Karpas-422 (cell line): Measurements from ENCODE around the gene MUC2. TPM values are rescaled to one million over a fixed set of nuclear protein-coding genes. Genes with fewer than 3 reads are reported as not detected.

Experiments
- DNase-seq: peaks from one replicate; pipeline ENCODE4 v3.0.0-alpha.2; 2015
- H2AFZ ChIP-seq: fragments of 200-600 bp; sonication (generic); 2 replicates; pipeline ENCODE4 v1.6.1; 2014; ENCODE audit warnings: antibody characterized with exemption, low read length, mixed read lengths
- H3K27ac ChIP-seq: fragments of 200-600 bp; sonication (generic); 2 replicates; pipeline ENCODE4 v1.5.1; 2014; ENCODE audit warnings: mild to moderate bottlenecking, low read length, moderate library complexity
- H3K27me3 ChIP-seq: fragments of 200-600 bp; sonication (generic); 2 replicates; pipeline ENCODE4 v1.6.1; 2014; ENCODE audit warnings: low read length, mixed read lengths
- H3K36me3 ChIP-seq: fragments of 200-600 bp; sonication (generic); 2 replicates; pipeline ENCODE4 v1.6.1; 2014; ENCODE audit warnings: low read length, mixed read lengths; ENCODE audit not compliant: insufficient read depth
- H3K4me1 ChIP-seq: fragments of 200-600 bp; sonication (generic); 2 replicates; pipeline ENCODE4 v1.6.1; 2014; ENCODE audit warnings: mild to moderate bottlenecking, low read length, mixed read lengths
- H3K4me2 ChIP-seq: fragments of 200-600 bp; sonication (generic); 2 replicates; pipeline ENCODE4 v1.6.1; 2014; ENCODE audit warnings: low read length, low read depth, mild to moderate bottlenecking; ENCODE audit not compliant: poor library complexity, severe bottlenecking
- H3K4me3 ChIP-seq: fragments of 200-600 bp; sonication (generic); 2 replicates; pipeline ENCODE4 v1.5.1; 2014; ENCODE audit warnings: mild to moderate bottlenecking, antibody characterized with exemption, low read length, mixed read lengths
- H3K79me2 ChIP-seq: fragments of 200-600 bp; sonication (generic); 2 replicates; pipeline ENCODE4 v1.6.1; 2014; ENCODE audit warnings: mild to moderate bottlenecking, low read length, mixed read lengths
- H3K9ac ChIP-seq: fragments of 200-600 bp; sonication (generic); 2 replicates; pipeline ENCODE4 v1.6.0; 2014; ENCODE audit warnings: low read length
- H3K9me2 ChIP-seq: fragments of 200-600 bp; sonication (generic), shearing (Covaris generic); replicated peaks from 2 replicates; pipeline ENCODE4 v1.6.0; 2014; ENCODE audit warnings: mild to moderate bottlenecking, low read length, moderate library complexity; ENCODE audit not compliant: insufficient read depth
- H3K9me3 ChIP-seq: fragments of 300-700, 200-600 bp; sonication (generic); 2 replicates; pipeline ENCODE4 v1.6.1; 2014; ENCODE audit warnings: low read length, mixed read lengths
- H4K20me1 ChIP-seq: fragments of 200-600 bp; sonication (generic); 2 replicates; pipeline ENCODE4 v1.6.1; 2014; ENCODE audit warnings: mild to moderate bottlenecking, antibody characterized with exemption, low read length, low read depth; ENCODE audit not compliant: insufficient read depth
- total RNA-seq: library from RNA; depleted of rRNA; stranded (reverse); fragments of >200 nt; shearing (Covaris generic); gene quantifications from 2 replicates; pipeline ENCODE4 v1.2.3, GENCODE V29; 2014; ENCODE audit warnings: low replicate concordance

Gene MUC2
- total RNA-seq, 1 experiment from 2014 or later = not detected

- Histone ChIP-seq H3K27ac (no peak overlapping the region), H3K9me2 (no peaks in the 10 kb centered on the region), H3K4me2 (no peak overlapping the region), H4K20me1 (no peaks in the 10 kb centered on the region), H2AFZ (no peak overlapping the region), H3K36me3 (no peaks in the 10 kb centered on the region), H3K4me3 (no peak overlapping the region), H3K27me3 (no peaks in the 10 kb centered on the region), H3K79me2 (no peaks in the 10 kb centered on the region), H3K4me1 (no peaks in the 10 kb centered on the region), H3K9ac (no peak overlapping the region), H3K9me3 (no peaks in the 10 kb centered on the region)
- DNase-seq = no peak
These were observed 3.8 kb upstream of the MUC2 start for GRCh38 chr11:1070594-1071462.

GRCh38 chr11:1071571-1072115 lies 3.0 kb upstream of the MUC2 start:
- Histone ChIP-seq H3K79me2 (no peaks in the 10 kb centered on the region), H2AFZ (no peak overlapping the region), H3K27me3 (no peaks in the 10 kb centered on the region), H4K20me1 (no peaks in the 10 kb centered on the region), H3K9me2 (no peaks in the 10 kb centered on the region), H3K9ac (no peak overlapping the region), H3K4me2 (no peak overlapping the region), H3K4me1 (no peaks in the 10 kb centered on the region), H3K27ac (no peak overlapping the region), H3K4me3 (no peak overlapping the region), H3K36me3 (no peaks in the 10 kb centered on the region), H3K9me3 (no peaks in the 10 kb centered on the region)
- DNase-seq = no peak

GRCh38 chr11:1072116-1072820 lies 2.4 kb upstream of the MUC2 start:
- no peak overlapping the region for H3K9ac ChIP-seq
- H3K4me3 ChIP-seq = no peak overlapping the region
- H3K27me3 ChIP-seq = no peaks in the 10 kb centered on the region
- no peaks in the 10 kb centered on the region for H3K9me3 ChIP-seq
- H4K20me1 ChIP-seq = no peaks in the 10 kb centered on the region
- no peak overlapping the region for H3K4me2 ChIP-seq
- H3K27ac ChIP-seq = no peak overlapping the region
- H3K4me1 ChIP-seq = no peaks in the 10 kb centered on the region
- no peaks in the 10 kb centered on the region for H3K9me2 ChIP-seq
- H3K79me2 ChIP-seq = no peaks in the 10 kb centered on the region
- H2AFZ ChIP-seq = no peak overlapping the region
- H3K36me3 ChIP-seq = no peaks in the 10 kb centered on the region
- DNase-seq = no peak

- Histone ChIP-seq H3K9me3 (no peaks in the 10 kb centered on the region), H3K9ac (no peak overlapping the region), H3K79me2 (no peaks in the 10 kb centered on the region), H4K20me1 (no peaks in the 10 kb centered on the region), H3K4me1 (no peaks in the 10 kb centered on the region), H3K9me2 (no peaks in the 10 kb centered on the region), H3K27me3 (no peaks in the 10 kb centered on the region), H3K4me2 (no peak overlapping the region), H3K36me3 (no peaks in the 10 kb centered on the region), H3K4me3 (no peak overlapping the region), H3K27ac (no peak overlapping the region), H2AFZ (no peak overlapping the region)
- no peak for DNase-seq
These were observed 1.8 kb upstream of the MUC2 start for GRCh38 chr11:1072821-1073231.

GRCh38 chr11:1073261-1073724 lies 1.4 kb upstream of the MUC2 start:
- Histone ChIP-seq H2AFZ (no peak overlapping the region), H3K4me2 (no peak overlapping the region), H3K27ac (no peak overlapping the region), H3K9me2 (no peaks in the 10 kb centered on the region), H3K4me1 (no peaks in the 10 kb centered on the region), H3K9me3 (no peaks in the 10 kb centered on the region), H4K20me1 (no peaks in the 10 kb centered on the region), H3K36me3 (no peaks in the 10 kb centered on the region), H3K9ac (no peak overlapping the region), H3K79me2 (no peaks in the 10 kb centered on the region), H3K27me3 (no peaks in the 10 kb centered on the region), H3K4me3 (no peak overlapping the region)
- DNase-seq = no peak

GRCh38 chr11:1073851-1074243 lies 827 bp upstream of the MUC2 start:
- H3K79me2 ChIP-seq = no peaks in the 10 kb centered on the region
- no peak overlapping the region for H2AFZ ChIP-seq
- H3K4me1 ChIP-seq = no peaks in the 10 kb centered on the region
- no peaks in the 10 kb centered on the region for H4K20me1 ChIP-seq
- DNase-seq = no peak
- no peaks in the 10 kb centered on the region for H3K36me3 ChIP-seq
- H3K9me3 ChIP-seq = no peaks in the 10 kb centered on the region
- H3K27ac ChIP-seq = no peak overlapping the region
- no peaks in the 10 kb centered on the region for H3K9me2 ChIP-seq
- no peak overlapping the region for H3K4me2 ChIP-seq
- no peak overlapping the region for H3K9ac ChIP-seq
- H3K4me3 ChIP-seq = no peak overlapping the region
- H3K27me3 ChIP-seq = no peaks in the 10 kb centered on the region

GRCh38 chr11:1075341-1075911 lies 752 bp downstream of the MUC2 start:
- Histone ChIP-seq H3K9ac (no peak overlapping the region), H3K79me2 (no peaks in the 10 kb centered on the region), H3K4me1 (no peaks in the 10 kb centered on the region), H3K9me3 (no peaks in the 10 kb centered on the region), H4K20me1 (no peaks in the 10 kb centered on the region), H2AFZ (no peak overlapping the region), H3K27me3 (no peaks in the 10 kb centered on the region), H3K36me3 (no peaks in the 10 kb centered on the region), H3K4me3 (no peak overlapping the region), H3K9me2 (no peaks in the 10 kb centered on the region), H3K27ac (no peak overlapping the region), H3K4me2 (no peak overlapping the region)
- no peak for DNase-seq

GRCh38 chr11:1076061-1076665 lies 1.5 kb downstream of the MUC2 start:
- no peak for DNase-seq
- Histone ChIP-seq H2AFZ (no peak overlapping the region), H3K9me2 (no peaks in the 10 kb centered on the region)

More at GRCh38 chr11:1076061-1076665, 1.5 kb downstream of the MUC2 start:
- H3K36me3 ChIP-seq = no peaks in the 10 kb centered on the region
- H3K27me3 ChIP-seq = no peaks in the 10 kb centered on the region
- H4K20me1 ChIP-seq = no peaks in the 10 kb centered on the region
- no peak overlapping the region for H3K4me2 ChIP-seq
- no peaks in the 10 kb centered on the region for H3K4me1 ChIP-seq
- H3K79me2 ChIP-seq = no peaks in the 10 kb centered on the region
- H3K9me3 ChIP-seq = no peaks in the 10 kb centered on the region
- H3K27ac ChIP-seq = no peak overlapping the region
- H3K4me3 ChIP-seq = no peak overlapping the region
- H3K9ac ChIP-seq = no peak overlapping the region
